HCT116 (cell line): ENCODE results near the gene DIAPH3.

ENCODE experiments used
- CEBPB ChIP-seq: IDR thresholded peaks from 2 replicates; pipeline ENCODE4 v1.6.1; 2012; ENCODE audit warnings: low read depth
- ELF1 ChIP-seq: IDR thresholded peaks from 2 replicates; pipeline ENCODE4 v1.6.1; 2012; ENCODE audit warnings: low read depth, borderline replicate concordance
- EZH2 ChIP-seq: fragments of 200-600 bp; sonication (generic); IDR thresholded peaks from 2 replicates; pipeline ENCODE4 v1.6.1; 2017; ENCODE audit warnings: antibody characterized with exemption, mixed run types
- JUND ChIP-seq: IDR thresholded peaks from 2 replicates; pipeline ENCODE4 v1.6.1; 2012
- POLR2A ChIP-seq: IDR thresholded peaks from 2 replicates; pipeline ENCODE4 v1.7.0; 2011; ENCODE audit warnings: borderline replicate concordance; ENCODE audit not compliant: insufficient read depth, insufficient read length; ENCODE audit errors: extremely low read depth
- POLR2AphosphoS5 ChIP-seq: IDR thresholded peaks from 2 replicates; pipeline ENCODE4 v1.6.1; 2011; ENCODE audit warnings: mild to moderate bottlenecking, low read depth, low read length, moderate library complexity
- RAD21 ChIP-seq: IDR thresholded peaks from 2 replicates; pipeline ENCODE4 v1.6.1; 2012; ENCODE audit warnings: low read depth, mild to moderate bottlenecking
- SP1 ChIP-seq: IDR thresholded peaks from 2 replicates; pipeline ENCODE4 v1.6.1; 2012; ENCODE audit warnings: low read depth
- ZFX ChIP-seq: fragments of 450-650 bp; IDR thresholded peaks from 2 replicates; pipeline ENCODE4 v1.6.1; 2017
- TF ChIP-seq, protein P1 (sequence below), 3 experiments: fragments of 200-600 bp in 1 of 3; sonication (generic) in 1 of 3; IDR thresholded peaks in 2 of 3; conservative IDR thresholded peaks in 1 of 3; 2 replicates each; pipeline ENCODE4 v1.5.1; 2012 to 2017; ENCODE audit warnings: low read depth in 2 of 3, low read length in 2 of 3, antibody characterized with exemption in 1 of 3, borderline replicate concordance in 1 of 3, control low read depth in 1 of 3, mild to moderate bottlenecking in 1 of 3, mixed read lengths in 1 of 3, mixed run types in 1 of 3, moderate library complexity in 1 of 3; ENCODE audit not compliant: insufficient read depth in 1 of 3
- TF ChIP-seq, protein P2 (sequence below): IDR thresholded peaks from 2 replicates; pipeline ENCODE4 v1.6.1; 2012

DNA sequence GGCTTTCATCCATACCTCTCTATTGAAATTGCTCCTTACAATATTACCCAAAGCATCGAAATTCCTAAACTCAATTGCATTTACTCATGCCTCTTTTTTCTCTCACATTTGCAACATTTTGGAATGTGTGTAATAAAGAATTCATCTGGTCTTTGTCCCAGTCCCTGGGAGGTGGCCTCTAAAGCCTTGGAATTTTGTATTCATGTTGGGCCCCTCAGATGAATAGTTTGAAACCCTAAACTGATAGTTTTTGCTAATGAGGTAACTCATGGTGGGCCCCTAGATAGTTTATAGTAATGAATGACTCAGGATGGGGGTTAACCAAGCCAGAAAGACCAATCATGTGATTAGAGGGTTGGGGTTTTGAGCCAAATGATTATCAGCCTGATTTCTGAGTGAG lies 490.4 kb downstream of the DIAPH3 start:
- TF ChIP-seq, protein P1, sequence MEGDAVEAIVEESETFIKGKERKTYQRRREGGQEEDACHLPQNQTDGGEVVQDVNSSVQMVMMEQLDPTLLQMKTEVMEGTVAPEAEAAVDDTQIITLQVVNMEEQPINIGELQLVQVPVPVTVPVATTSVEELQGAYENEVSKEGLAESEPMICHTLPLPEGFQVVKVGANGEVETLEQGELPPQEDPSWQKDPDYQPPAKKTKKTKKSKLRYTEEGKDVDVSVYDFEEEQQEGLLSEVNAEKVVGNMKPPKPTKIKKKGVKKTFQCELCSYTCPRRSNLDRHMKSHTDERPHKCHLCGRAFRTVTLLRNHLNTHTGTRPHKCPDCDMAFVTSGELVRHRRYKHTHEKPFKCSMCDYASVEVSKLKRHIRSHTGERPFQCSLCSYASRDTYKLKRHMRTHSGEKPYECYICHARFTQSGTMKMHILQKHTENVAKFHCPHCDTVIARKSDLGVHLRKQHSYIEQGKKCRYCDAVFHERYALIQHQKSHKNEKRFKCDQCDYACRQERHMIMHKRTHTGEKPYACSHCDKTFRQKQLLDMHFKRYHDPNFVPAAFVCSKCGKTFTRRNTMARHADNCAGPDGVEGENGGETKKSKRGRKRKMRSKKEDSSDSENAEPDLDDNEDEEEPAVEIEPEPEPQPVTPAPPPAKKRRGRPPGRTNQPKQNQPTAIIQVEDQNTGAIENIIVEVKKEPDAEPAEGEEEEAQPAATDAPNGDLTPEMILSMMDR (IDR thresholded peaks at IDR 0.05 in 2 of 3, conservative IDR thresholded peaks at IDR 0.05 in 1 of 3; ENCODE audit: borderline replicate concordance in 1 of 3, insufficient read depth in 1 of 3, low read depth in 2 of 3, low read length in 2 of 3) = no peak
- TF ChIP-seq ZFX = no peak
- TF ChIP-seq, protein P2, sequence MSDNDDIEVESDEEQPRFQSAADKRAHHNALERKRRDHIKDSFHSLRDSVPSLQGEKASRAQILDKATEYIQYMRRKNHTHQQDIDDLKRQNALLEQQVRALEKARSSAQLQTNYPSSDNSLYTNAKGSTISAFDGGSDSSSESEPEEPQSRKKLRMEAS = no peak
- no peak for TF ChIP-seq RAD21
- no peak for TF ChIP-seq POLR2AphosphoS5
- TF ChIP-seq POLR2A = no peak
- no peak for TF ChIP-seq CEBPB
- no peak for TF ChIP-seq JUND
- TF ChIP-seq ELF1 = no peak
- no peak for TF ChIP-seq EZH2
- TF ChIP-seq SP1 = no peak
